ENCODE results near the gene VHLL.

DNA sequence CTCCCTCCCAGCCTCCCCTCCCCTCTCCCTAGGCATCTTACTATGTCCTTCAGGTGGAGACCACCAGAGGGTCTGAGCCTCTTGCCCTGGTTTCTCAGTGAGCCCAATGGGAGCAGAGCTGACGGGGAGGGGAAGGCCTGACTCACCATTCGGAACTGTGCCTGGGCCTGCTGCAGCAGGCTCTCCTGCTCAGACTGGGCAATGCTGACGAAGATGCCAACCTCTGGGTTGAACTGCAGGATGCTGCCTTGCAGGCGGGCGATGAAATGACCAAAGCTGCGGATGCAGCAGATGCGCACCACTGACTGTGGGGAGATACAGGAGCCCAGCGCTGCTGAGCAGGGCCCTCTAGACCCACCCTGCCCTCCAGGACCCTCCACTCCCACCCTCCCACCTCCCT is 40.2 kb downstream of the VHLL start:
- TF ChIP-seq CTCF (IDR thresholded peaks at IDR 0.05) (no peak), POLR2A (IDR thresholded peaks at IDR 0.05) (no peak)

Measured in lower leg skin (tissue), 3 donors.